Endothelial cell of umbilical vein (primary cell): ENCODE data around the gene SEMA4D.

Experiments used
- EZH2 ChIP-seq: IDR thresholded peaks from 2 replicates; pipeline ENCODE4 v1.6.1; 2012; ENCODE audit warnings: borderline replicate concordance, low read depth, mild to moderate bottlenecking, moderate library complexity, low read length, inconsistent platforms; ENCODE audit not compliant: severe bottlenecking
- FOS ChIP-seq: IDR thresholded peaks from 2 replicates; pipeline ENCODE4 v1.6.1; 2011; ENCODE audit warnings: mild to moderate bottlenecking, low read length, moderate library complexity, borderline replicate concordance; ENCODE audit not compliant: insufficient read depth
- GATA2 ChIP-seq: IDR thresholded peaks from 2 replicates; pipeline ENCODE4 v1.7.0; 2011; ENCODE audit warnings: low read depth, mild to moderate bottlenecking, moderate library complexity, mixed read lengths, low read length; ENCODE audit not compliant: insufficient read length, insufficient read depth
- JUN ChIP-seq: IDR thresholded peaks from 2 replicates; pipeline ENCODE4 v1.6.1; 2011; ENCODE audit warnings: borderline replicate concordance, low read depth; ENCODE audit not compliant: insufficient read length, insufficient read depth
- MAX ChIP-seq: IDR thresholded peaks from 2 replicates; pipeline ENCODE4 v1.6.1; 2011; ENCODE audit not compliant: insufficient read depth, insufficient read length
- MYC ChIP-seq: IDR thresholded peaks from one replicate; pipeline ENCODE4 v1.6.1; 2011; ENCODE audit warnings: mild to moderate bottlenecking, low read depth, low read length
- POLR2A ChIP-seq: IDR thresholded peaks from 2 replicates; pipeline ENCODE4 v1.6.1; 2012; ENCODE audit warnings: low read depth, mild to moderate bottlenecking, control low read depth, low read length
- POLR2AphosphoS5 ChIP-seq: IDR thresholded peaks from 2 replicates; pipeline ENCODE4 v1.6.1; 2012; ENCODE audit warnings: low read depth, mild to moderate bottlenecking, control low read depth, low read length, moderate library complexity; ENCODE audit not compliant: insufficient read depth
- TF ChIP-seq, protein P1 (sequence below), 2 donors: IDR thresholded peaks; 1 replicate in 1 of 2; 2 replicates in 1 of 2; pipeline ENCODE4 v1.5.1; 2011; ENCODE audit warnings: low read length in 2 of 2, mild to moderate bottlenecking in 2 of 2, moderate library complexity in 2 of 2, control low read depth in 1 of 2, inconsistent platforms in 1 of 2, low read depth in 1 of 2; ENCODE audit not compliant: insufficient read depth in 1 of 2; ENCODE audit errors: extremely low read depth in 1 of 2

DNA sequence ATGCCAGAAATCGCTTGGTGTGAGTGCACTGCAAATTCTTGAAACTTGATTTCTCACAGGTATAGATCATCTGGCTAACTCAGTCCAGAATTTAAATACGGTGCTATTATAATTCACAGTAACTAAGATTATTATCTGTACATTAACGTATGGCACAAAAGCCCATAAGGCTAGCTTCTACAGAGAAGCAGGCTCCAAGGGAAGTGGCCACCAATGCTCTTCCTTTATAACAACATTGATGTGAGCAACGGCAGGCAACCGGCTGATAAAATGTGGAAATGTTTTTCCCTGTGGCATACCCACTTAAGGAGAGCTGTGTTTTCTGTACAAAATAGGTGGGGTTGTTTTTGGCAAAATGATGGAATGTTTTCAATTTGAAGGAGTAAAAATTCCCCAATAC lies 35.7 kb downstream of the SEMA4D start:
- TF ChIP-seq POLR2AphosphoS5 (no peak), POLR2A (no peak), MAX (no peak), EZH2 (no peak), MYC (no peak), FOS (no peak), GATA2 (no peak), JUN (no peak)
- TF ChIP-seq, protein P1, sequence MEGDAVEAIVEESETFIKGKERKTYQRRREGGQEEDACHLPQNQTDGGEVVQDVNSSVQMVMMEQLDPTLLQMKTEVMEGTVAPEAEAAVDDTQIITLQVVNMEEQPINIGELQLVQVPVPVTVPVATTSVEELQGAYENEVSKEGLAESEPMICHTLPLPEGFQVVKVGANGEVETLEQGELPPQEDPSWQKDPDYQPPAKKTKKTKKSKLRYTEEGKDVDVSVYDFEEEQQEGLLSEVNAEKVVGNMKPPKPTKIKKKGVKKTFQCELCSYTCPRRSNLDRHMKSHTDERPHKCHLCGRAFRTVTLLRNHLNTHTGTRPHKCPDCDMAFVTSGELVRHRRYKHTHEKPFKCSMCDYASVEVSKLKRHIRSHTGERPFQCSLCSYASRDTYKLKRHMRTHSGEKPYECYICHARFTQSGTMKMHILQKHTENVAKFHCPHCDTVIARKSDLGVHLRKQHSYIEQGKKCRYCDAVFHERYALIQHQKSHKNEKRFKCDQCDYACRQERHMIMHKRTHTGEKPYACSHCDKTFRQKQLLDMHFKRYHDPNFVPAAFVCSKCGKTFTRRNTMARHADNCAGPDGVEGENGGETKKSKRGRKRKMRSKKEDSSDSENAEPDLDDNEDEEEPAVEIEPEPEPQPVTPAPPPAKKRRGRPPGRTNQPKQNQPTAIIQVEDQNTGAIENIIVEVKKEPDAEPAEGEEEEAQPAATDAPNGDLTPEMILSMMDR (IDR thresholded peaks at IDR 0.05; ENCODE audit: extremely low read depth in 1 of 2, insufficient read depth in 1 of 2, low read depth in 1 of 2, low read length in 2 of 2): no peak
